GM19099 (cell line): ENCODE measurements around the gene CDT1.

Source experiments
- POLR2A ChIP-seq: IDR thresholded peaks from 3 replicates; pipeline ENCODE4 v1.6.1; 2011; ENCODE audit warnings: low read depth; ENCODE audit not compliant: insufficient read length; ENCODE audit errors: extremely low read depth

Gene CDT1

DNA sequence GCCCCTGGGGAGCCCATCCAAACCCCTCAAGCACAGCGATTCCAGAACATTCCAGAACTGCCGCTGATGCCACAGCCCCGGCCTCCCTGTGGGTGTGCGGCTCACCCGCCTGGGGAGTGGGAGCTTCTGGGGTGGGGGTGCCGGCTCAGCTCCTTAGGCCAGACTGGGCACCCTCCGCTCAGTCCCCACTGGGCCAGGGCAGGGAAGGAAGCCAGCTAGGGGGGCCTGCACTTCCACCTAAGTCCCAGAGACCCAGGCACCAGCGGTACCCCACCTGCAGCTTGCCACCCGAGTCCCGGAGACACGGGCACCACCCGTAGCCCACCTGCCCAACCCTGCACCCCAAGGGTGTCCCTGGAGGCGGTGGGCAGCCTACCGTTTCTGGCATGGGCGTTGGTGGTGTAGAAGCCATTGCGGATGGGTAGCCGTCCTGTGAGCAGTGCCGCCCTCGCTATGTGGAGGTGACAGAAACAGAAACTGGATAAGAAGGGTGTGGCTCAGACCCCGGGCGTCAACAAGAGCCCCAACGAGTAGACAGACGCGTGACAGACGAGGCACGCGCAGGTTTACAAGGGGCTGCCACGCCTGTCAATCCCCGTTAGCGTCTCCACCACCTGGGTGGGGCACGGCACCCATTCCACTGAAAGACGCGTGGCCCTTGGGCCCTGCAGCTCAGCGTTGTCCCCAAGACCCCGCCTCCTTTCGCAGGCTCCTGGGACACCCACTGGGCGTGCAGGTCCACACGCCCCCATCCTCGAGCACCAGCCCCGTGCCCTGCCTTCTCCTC lies 38.1 kb downstream of the CDT1 start:
- TF ChIP-seq POLR2A, result no peak

DNA sequence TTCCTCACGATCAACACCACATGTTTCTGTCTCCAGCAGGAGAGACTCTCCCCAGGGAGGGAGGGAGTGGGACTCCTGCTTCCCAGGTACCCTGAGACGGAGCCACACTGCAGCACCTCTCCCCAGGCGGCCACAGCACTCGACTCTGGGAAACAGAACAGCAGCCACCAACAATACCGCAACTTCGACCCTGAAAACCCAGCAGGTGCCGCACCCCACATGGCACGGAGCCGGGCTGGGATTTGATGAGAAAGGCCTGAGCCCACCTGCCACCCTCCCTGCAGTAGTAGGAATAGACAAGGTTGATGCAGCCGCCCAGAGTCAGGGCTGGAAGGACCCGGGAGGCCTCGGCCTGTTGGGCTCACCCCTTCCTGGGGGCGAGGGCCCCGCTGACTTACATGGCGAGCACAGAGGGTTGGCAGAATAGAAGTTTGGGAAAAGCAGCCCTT lies 38.7 kb downstream of the CDT1 start:
- no peak for TF ChIP-seq POLR2A

DNA sequence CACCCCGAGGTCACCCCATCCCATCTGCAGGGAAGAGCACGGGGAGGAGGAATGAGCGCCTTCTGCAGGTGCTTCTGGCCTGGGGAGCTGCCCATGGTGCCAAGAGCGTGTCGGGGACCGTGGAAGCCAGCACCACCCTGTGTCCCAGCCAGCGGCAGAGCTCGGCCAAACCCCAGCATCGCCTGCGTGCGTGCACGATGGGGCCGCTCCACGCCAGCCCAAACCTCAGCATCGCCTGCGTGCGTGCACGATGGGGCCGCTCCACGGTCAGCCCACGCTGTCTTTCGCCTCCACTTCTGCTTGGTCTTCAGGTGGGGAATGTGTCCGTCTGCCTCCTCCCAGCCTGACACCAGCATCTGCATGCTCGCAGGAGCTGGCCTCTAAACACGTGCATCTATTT lies 39.2 kb downstream of the CDT1 start:
- TF ChIP-seq POLR2A, result no peak

DNA sequence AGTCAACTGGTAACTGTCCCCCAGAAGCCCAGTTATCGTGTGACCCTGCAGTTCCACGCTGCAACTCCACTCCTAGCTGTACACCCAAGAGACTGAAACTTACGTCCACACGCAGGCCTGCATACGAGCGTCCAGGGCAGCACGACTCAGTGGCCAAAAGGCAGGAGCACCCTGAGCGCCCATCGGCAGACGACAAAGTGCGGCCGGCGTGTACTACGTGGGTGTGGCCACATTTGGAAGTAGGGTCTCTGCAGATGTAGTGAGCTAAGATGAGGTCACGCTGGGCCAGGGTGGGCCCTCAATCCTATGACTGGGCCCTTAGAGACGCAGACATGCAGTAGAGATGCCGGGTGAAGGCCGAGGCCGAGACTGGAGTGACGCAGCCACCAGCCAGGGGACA lies 39.7 kb downstream of the CDT1 start:
- no peak for TF ChIP-seq POLR2A

DNA sequence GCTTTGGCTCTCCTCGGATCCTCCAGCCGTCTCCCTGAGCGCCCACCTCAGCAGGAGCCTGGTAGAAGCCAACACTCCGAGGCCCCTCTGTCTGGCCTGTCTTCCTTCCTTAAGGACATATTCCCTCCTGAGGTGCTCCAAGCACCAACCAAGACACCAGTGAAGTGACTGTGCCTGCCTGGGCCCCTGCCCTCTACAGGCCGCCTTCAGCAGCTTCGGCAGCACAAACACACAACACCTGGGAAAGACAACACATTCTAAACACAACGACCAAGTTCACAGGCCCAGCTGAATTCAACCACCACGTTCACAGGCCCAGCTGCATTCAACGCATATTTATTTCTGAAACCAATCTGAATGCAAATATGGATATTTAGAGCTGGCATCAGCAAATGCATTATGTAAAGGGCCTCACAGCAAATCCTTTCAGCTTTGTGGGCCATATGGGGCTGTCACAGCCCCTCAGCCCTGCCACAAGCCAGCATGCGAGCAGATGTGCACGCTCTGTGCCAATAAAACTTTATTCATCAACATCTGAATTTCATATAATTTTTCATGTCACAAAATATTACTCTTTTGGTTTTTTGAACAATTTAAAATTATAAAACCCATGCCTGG lies 40.9 kb downstream of the CDT1 start:
- TF ChIP-seq POLR2A, result no peak

DNA sequence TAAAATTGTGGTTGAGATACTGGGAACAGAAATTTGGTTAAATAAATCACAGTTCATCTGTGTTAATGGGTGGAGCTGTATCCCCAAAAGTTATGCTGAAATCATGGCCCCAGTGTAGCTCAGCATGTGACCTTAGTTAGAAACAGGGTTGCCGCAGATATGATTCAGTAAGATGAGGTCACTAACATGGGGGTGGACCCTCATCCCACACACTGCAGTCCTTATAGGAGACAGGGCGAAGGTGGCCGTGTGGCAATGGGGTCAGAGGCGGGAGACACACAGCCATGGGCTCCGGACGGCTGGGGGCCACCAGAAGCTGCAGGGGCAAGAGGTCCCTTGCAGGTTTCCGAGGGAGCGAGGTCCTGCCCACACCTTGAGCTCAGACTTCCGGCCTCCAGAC lies 42.5 kb downstream of the CDT1 start:
- TF ChIP-seq POLR2A, result no peak

DNA sequence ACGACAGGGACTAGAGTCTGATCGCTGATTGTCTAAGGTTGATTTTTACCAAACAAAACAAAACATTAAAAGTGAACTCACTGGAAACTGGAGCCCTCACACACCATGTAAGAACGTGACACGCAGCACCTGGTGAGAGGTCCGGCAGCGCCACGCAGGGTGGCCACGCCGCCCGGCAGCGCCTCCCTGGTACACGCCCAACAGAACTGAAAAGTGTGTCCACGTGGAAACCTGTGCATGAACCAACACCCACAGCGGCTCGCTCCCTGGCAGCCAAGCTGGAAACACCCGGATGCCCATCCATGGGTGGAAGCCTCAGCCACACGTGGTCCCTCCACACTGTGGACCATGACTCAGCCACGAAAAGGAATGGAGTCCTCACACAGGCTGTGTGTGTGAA lies 44.1 kb downstream of the CDT1 start:
- no peak for TF ChIP-seq POLR2A

DNA sequence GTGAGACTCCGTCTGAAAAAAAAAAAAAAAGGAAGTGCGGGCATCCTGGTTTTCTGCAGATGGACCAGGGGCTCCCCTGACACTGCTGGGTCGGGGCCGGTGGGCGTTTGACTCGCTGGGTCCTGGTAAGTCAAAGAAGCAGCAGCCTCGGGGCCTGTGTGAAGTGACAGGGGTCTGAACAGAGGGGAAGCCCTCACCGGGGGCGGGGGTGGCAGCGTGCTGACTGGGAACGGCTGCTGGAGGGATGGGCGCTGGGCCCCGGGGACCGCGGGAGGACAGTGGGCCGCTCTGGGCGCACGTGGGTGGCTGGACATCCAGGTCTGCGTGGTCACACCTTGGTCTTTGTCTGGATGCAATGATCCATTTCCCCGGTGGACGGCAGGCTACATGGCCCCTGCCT lies 45.0 kb downstream of the CDT1 start:
- no peak for TF ChIP-seq POLR2A

DNA sequence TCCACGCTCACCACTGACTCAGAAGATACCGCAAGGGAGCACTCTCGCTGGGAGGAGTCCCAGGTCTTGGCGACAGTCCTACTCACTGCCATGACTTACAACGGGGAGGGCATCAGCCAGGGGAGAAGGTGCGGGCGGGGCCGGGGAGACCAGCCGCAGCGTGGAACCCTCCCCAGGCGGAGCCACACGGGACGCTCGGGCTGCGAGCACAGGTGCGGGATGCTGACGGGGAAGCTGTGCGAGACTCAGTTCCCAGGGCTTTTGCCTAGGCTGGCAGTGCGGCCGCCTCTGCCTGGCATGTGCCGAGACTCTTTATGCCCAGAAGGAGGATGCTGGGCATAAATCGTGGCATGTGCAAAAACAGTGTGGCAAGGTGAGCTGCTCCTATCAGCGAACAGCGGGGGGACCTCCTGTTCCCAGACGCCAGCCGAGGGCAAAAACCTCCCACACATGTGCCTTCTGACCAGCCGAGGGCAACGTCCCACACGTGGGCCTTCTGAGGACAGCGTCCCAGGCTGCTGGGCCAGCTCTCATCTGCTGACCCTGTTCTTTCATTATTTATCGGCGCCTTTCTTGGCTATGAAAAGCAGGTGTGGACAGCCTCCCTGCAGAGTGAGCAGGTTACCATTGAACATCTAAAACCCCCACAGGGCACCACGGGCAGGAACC lies 47.1 kb downstream of the CDT1 start:
- no peak for TF ChIP-seq POLR2A

DNA sequence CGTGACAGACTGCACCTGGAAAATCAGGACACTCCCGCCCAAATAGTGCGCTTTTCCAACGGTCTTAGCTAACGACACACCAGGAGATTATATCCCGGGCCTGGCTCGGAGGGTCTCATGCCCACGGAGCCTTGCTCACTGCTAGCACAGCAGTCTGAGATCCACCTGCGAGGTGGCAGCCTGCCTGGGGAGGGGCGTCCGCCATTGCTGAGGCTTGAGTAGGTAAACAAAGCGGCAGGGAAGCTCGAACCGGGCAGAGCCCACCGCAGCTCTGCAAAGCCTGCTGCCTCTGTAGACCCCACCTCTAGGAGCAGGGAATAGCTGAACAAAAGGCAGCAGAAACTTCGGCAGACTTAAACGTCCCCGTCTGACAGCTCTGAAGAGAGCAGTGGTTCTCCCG lies 48.0 kb downstream of the CDT1 start:
- no peak for TF ChIP-seq POLR2A

DNA sequence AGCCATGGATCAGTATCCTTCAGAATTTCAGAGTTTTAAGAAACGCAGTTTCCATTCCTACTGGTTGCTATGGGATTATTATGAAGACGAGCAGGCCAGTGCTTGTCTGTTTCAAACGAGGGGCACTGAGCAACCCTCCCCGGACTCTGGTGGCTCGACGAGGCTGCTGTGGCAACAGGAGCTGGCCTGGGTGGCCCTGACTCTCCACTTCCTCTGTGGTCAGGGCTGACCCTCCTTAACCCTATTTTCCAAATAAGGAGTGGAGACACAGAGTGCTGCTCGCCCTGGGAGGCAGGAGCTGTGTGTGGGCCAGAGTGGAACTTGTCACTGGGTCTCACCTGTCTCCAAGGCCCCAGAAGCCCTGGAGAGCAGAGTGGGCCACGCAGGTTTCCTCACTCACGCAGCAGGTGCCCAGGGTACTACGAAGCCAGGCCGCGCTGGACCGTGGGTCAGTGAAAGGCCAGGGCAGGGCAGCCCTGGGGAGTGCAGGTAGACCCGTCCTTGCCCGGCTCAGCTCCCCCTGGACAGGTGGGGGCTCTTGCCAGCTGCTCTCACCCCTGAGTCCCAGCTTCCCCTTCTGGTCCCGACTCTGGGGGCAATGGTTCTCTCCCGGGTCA lies 49.8 kb downstream of the CDT1 start:
- TF ChIP-seq POLR2A, result no peak

DNA sequence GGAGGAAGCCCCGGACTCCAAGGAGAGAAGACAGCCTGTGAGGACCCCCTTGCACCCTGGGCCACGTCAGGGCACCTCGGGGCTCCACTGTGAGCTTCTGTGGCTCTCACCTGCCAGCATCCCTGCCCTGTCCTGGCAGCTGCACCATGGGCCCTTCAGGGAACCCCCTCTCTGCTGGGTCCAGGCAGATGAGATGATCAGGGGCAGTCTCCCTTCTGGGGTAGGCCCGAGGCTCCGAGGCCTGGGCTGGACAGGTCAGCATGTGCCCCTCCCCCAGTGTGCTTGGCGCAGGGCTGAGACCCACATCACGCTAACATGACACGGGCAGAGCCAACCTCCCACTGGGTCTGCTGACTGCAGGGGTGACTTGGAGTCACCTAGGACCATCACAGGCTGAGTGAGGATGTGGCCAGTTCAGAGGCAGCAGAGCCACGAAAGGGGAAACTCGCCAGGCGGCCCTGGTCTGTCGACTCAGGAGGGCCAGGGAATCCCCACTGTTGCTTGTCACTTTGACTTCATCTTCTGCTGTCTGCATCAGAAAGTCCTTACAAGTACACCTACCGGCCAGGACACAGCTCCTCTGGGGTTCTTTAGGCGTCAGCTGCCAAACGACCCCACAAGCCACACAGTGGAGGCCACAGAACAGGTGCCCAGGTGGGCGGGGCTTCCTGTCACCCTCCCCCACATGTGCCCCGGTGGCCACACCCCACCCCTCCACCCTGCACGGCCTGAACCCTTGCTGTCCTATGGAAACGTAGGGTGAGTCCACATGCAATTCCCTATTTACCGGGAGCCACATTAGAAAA lies 50.9 kb downstream of the CDT1 start:
- TF ChIP-seq POLR2A, result no peak

DNA sequence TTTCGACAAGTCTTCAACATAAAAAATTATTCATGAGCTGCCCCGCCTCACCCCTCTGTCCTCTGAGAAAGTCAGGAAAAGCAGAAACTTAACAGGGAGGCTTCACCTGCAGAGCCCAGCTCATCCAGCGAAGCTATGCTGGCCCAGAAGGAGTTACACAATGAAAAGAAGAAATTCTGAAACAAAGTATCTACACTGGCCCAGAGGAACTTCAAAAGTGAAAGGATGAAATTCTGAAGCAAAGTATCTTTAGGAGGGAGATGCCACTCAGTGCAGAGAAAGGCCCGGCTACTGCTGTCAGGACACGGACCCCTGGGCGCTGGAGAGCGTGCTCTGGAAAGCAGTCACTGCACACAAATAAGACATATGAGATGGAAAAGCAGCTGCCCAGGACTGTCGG lies 51.6 kb downstream of the CDT1 start:
- TF ChIP-seq POLR2A, result no peak

DNA sequence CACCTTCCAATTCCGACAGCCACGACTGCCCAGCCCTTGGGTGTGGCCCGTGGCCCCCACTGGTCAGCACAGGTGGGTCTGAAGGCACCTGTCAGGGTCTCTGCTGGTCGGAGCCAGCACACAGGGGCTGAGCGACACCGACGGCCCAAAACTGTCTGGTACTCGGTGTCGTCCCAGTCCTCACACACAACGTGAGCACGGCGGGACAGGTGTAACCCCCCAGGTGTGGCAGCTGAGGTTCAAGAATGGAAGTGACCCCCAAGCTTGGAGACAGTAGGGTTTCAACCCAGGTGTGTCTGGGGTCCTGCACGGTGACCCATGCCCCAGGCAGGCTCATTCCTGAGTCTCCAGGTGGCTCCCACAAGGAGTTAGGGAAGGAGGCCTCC lies 52.1 kb downstream of the CDT1 start:
- TF ChIP-seq POLR2A, result no peak
